Right lobe of liver (tissue), 4 donors: Measurements from ENCODE around the gene PKD1.

Experiments used
- CTCF ChIP-seq, 4 donors: fragments of 200-600 bp in 3 of 4; fragments of 450-650 bp in 1 of 4; IDR thresholded peaks; one replicate each; pipeline versions ENCODE4 v1.5.1 to v1.8.0; 2016 to 2022; ENCODE audit warnings: antibody characterized with exemption in 4 of 4, mild to moderate bottlenecking in 2 of 4
- POLR2A ChIP-seq: fragments of 450-650 bp; IDR thresholded peaks from one replicate; pipeline ENCODE4 v1.6.1; 2017; ENCODE audit warnings: antibody characterized with exemption, mild to moderate bottlenecking
- donor health status: DM: no; HTN: no; CAD: no.
- donor health status: DM: no; HTN: no; CAD: no.
- donor health status: DM: no; HTN: yes; CAD: no.

- TF ChIP-seq POLR2A (no peak), CTCF (IDR thresholded peaks at IDR 0.05) (no peak)
Observed at GRCh38 chr16:2074071-2074470, 61.6 kb downstream of the PKD1 start.
